Endothelial cell of umbilical vein (primary cell): ENCODE data around the gene SLC44A1.

Experiments
- EZH2 ChIP-seq: IDR thresholded peaks from 2 replicates; pipeline ENCODE4 v1.6.1; 2012; ENCODE audit warnings: borderline replicate concordance, low read depth, mild to moderate bottlenecking, moderate library complexity, low read length, inconsistent platforms; ENCODE audit not compliant: severe bottlenecking
- JUN ChIP-seq: IDR thresholded peaks from 2 replicates; pipeline ENCODE4 v1.6.1; 2011; ENCODE audit warnings: borderline replicate concordance, low read depth; ENCODE audit not compliant: insufficient read length, insufficient read depth
- MAX ChIP-seq: IDR thresholded peaks from 2 replicates; pipeline ENCODE4 v1.6.1; 2011; ENCODE audit not compliant: insufficient read depth, insufficient read length
- POLR2A ChIP-seq: IDR thresholded peaks from 2 replicates; pipeline ENCODE4 v1.6.1; 2012; ENCODE audit warnings: low read depth, mild to moderate bottlenecking, control low read depth, low read length
- TF ChIP-seq, protein P1 (sequence below), 2 donors: IDR thresholded peaks; 1 replicate in 1 of 2; 2 replicates in 1 of 2; pipeline ENCODE4 v1.5.1; 2011; ENCODE audit warnings: low read length in 2 of 2, mild to moderate bottlenecking in 2 of 2, moderate library complexity in 2 of 2, control low read depth in 1 of 2, inconsistent platforms in 1 of 2, low read depth in 1 of 2; ENCODE audit not compliant: insufficient read depth in 1 of 2; ENCODE audit errors: extremely low read depth in 1 of 2

- TF ChIP-seq POLR2A (no peak), JUN (no peak), MAX (no peak), EZH2 (no peak)
- TF ChIP-seq, protein P1, sequence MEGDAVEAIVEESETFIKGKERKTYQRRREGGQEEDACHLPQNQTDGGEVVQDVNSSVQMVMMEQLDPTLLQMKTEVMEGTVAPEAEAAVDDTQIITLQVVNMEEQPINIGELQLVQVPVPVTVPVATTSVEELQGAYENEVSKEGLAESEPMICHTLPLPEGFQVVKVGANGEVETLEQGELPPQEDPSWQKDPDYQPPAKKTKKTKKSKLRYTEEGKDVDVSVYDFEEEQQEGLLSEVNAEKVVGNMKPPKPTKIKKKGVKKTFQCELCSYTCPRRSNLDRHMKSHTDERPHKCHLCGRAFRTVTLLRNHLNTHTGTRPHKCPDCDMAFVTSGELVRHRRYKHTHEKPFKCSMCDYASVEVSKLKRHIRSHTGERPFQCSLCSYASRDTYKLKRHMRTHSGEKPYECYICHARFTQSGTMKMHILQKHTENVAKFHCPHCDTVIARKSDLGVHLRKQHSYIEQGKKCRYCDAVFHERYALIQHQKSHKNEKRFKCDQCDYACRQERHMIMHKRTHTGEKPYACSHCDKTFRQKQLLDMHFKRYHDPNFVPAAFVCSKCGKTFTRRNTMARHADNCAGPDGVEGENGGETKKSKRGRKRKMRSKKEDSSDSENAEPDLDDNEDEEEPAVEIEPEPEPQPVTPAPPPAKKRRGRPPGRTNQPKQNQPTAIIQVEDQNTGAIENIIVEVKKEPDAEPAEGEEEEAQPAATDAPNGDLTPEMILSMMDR (IDR thresholded peaks at IDR 0.05; ENCODE audit: extremely low read depth in 1 of 2, insufficient read depth in 1 of 2, low read depth in 1 of 2, low read length in 2 of 2): no peak
Observed at GRCh38 chr9:105297442-105298075, 53.1 kb downstream of the SLC44A1 start.
